Suppressor macrophage treated with lipopolysaccharide for 1 hour (primary cell): ENCODE results near the gene ANG.
"Not testable (repeated sequence)": the region's sequence is repeated elsewhere in the genome, so short reads cannot be mapped to it uniquely, and the experiment has no call there.

Source experiments
- DNase-seq, 3 donors: peaks; one replicate each; pipeline ENCODE4 v3.0.0-alpha.2; 2020 to 2022

Gene ANG

GRCh38 chr14:20688167-20688839 lies at the start of gene ANG:
Gene ANG (plus strand): TSS chr14:20688764. CDS start chr14:20693565, 4,801 bp downstream.
- DNase-seq = no peak

GRCh38 chr14:20641591-20641990 lies 47.0 kb upstream of the ANG start, which contains the start of gene OR6S1:
Gene OR6S1 (minus strand): TSS chr14:20641691. CDS start chr14:20641691, 0 bp downstream.
- no peak for DNase-seq

GRCh38 chr14:20642182-20642581 lies 46.4 kb upstream of the ANG start:
- DNase-seq = no peak

GRCh38 chr14:20642755-20643154 lies 45.8 kb upstream of the ANG start:
- not testable (repeated sequence) for DNase-seq

- peak in 1 of 3 donors; percentile 27 for DNase-seq
Measured at GRCh38 chr14:20644520-20644919, 44.0 kb upstream of the ANG start.

DNA sequence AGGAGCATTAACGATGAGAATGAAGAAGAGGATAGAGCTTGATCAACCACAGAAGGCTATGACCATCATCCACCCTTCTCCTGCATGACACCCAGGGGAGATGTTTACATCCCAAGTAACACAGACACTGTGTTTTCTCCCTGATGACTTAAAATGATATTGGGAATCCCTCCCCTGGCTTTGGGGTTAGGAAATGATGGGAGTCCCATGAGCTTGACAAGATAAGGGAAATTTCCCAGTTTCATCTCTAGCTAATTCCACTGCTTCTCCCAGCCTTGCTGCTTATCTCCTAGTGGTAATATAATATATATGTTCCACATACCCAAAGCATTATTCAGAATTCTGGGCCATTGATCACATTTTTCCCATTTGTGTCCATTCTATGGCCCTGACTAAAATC lies 43.1 kb upstream of the ANG start:
- peak; percentile 45 to 50 (median 49) for DNase-seq

- peak; percentile 36 to 51 (median 44) for DNase-seq
Measured at GRCh38 chr14:20652996-20653975, 35.3 kb upstream of the ANG start.

DNA sequence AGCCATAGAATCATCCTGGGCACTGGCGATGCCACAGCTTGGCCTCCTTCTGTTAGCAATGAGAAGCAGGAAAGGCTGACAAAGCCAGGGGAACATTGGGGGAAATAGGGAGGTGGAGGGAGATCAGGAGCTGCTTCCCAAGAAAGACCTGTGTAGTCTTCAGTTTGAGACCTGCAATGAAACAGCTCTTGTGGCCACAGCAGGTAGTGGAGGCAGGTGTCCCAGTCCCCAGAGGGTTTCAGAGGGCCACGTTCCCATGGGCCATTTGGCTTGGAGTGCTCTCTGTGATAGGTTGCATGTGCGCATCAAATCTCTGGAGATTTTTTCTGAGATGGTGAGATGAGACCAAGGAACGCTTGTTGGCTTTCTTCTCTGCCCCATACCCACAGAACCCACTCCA lies 32.7 kb upstream of the ANG start:
- no peak for DNase-seq

- no peak for DNase-seq
Measured at GRCh38 chr14:20656274-20656673, 32.3 kb upstream of the ANG start.

GRCh38 chr14:20657216-20658211 lies 31.1 kb upstream of the ANG start:
- peak in 1 of 3 donors; percentile 35 for DNase-seq

GRCh38 chr14:20658246-20658645 lies 30.3 kb upstream of the ANG start:
- DNase-seq = no peak

DNA sequence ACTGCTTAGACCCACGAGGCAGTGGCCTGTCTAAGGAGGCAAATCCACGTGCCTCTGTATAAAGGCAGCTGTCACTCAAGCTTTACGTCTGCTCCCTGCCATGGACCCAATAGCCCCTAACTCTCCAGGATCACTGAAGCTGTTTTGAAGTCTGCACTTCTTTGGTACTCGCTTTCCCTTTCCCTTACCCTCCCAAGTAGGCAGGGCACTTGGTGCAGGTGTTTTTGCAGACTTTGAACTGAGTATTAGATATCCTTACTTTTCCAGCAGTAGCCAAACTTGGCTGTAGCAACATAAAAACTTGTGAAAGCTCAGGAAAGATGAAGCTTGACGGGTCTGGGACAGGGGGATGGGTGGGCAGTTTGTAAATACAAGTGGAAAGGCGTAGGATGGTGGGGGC lies 29.2 kb upstream of the ANG start:
- no peak for DNase-seq

DNA sequence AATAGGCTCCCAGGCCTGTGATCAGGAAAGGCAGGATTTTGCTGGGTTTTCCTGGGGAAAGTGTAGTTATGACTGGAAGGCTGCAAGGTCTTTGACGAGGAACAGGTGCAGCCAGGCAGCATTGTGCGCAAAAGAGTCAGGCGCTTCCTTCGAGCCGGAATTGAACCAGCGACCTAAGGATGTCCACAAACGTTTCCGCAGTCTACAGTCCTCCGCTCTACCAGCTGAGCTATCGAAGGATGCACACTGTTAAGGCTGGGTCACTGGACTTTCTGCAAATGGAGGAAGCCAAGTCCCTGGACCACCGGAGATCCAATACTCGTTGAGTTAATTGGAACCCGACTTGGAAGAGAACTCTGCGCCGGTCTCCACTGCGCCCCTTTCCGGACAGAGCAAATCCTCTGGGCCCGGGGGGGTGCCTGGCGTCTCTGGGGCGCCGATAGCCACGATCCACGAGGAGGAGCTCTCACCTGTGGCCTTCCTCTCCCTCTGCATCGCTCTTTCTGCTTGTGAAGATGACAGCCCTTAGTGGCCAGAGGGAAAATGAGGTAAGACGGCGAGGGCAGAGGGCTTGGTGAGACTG lies 28.7 kb upstream of the ANG start:
- DNase-seq = no peak

DNA sequence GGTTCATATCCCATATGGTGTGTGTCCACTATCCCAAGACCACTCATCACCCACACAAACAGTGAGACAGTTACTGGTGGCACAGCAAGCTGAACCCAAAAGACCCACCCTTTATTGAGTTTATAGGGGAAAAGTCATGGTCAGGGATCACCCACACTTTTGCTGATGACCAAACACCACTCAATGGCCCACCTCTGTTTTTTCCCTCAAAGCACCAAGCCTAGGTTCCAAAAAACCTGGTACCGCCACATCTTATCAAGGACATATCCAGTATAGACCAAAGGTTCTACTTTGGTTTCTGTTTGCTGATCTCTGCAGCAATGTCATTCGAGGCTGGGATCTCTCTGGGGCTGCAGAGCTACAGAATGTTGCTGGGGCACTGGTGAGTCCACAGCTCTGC lies 27.4 kb upstream of the ANG start:
- DNase-seq = no peak

DNA sequence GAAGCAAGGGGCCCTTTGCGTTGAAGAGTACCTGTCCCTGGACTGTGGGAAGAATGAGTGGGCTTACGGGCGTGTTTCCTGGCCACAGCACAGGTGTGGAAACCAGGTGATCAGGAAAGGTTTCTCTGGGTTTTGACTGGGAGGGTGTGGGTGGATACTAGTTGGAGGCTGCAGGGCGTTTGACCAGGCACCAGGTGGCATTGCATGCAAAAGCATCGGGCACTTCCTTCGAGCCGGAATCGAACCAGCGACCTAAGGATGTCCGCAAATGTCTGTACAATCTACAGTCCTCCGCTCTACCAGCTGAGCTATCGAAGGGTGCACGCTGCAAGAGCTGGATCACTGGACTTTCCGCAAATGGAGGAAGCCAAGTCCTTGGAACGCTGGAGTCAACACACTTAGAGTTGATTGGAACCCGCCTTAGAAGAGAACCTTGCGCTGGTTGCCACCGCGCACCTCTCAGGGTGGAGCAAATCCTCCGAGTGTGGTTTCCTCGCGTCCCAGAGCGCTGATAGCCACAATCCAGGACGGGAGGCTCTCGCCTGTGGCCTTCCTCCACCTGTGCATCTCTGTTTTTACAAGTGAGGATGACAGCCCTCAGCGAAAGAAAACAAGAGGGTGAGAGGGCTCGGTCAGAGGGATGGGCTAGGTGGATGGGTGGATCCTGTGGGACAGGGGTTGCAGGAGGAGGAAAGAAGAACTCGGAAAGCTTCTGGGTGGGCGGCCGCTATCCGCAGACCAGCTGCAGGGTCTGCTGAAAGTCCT lies 25.4 kb upstream of the ANG start:
- peak; percentile 76 to 80 (median 79) for DNase-seq

GRCh38 chr14:20666400-20666961 lies 22.1 kb upstream of the ANG start:
- not testable (repeated sequence) for DNase-seq

DNA sequence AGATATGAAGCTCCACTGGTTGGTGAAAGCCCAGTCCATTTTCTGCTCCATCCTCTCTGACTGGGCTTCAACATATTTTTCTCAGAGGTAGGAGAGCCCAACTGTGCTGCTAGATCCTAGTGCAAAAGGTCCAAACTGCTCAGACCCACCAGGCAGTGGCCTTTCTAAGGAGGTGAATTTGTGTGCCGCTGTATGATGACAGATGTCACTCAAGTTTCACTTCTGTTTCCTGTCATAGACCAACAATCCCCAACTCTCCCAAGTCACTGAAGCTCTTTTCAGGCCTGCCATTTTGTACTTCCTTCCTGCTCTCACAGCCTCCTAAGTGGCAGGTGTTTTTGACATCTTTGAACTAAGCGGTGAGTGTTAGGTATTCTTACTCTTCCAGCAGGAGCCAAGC lies 20.6 kb upstream of the ANG start:
- DNase-seq = peak; percentile 28 to 43 (median 42)

- no peak for DNase-seq
Measured at GRCh38 chr14:20668969-20669368, 19.6 kb upstream of the ANG start.

DNA sequence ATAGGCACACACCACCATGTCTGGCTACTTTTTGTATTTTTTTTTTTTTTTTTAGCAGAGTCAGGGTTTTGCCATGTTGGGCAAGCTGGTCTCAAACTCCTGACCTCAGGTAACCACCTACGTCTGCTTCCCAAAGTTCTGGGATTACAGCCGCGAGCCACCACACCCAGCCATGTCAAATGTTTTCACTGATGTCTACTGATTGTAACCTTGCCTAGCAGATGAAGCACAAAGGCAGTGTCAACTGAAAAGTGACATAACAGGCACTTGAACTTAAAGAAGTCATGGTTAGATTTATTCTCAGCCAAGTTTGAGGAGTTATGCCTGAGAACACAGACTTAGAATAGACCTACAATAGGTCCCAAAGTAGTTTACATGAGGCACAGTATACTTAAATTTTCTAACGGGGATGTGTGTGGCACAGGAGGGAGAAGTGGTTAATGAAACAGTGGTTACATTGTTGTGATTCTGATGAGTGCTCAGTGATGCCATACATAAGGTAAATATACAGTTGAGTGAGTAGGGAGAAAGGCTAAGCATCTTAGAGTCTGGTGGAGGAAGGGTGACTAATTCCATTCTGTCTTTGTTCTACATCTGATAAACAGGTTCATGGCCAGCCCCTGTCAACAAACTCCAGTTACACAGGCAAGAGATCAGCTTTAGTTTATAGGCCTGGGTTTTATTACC lies 16.8 kb upstream of the ANG start:
- no peak for DNase-seq

DNA sequence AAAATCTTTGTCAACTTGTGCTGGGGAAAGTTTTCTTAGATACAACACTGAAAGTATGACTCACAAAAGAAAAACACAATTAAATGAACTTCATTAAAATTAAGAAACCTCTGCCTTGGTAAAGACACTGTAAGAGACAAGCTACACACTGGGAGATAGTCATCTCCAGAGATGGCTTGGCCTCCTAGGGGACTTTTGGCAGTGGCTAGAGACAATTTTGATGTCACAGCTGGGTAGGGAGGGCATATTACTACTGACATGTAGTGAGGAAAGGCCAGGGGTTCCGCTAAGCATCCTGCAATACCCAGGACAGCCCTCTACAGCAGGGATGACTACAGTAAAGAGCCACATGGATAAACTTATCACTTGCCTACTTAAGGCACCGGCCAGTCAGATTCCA lies 12.9 kb upstream of the ANG start:
- DNase-seq = no peak
